NCI-H1417 treated with DMSO at 0.1 percent for 48 hours (cell line): Measurements from ENCODE around the gene BAHCC1.

Experiments used
- DNase-seq: peaks from one replicate; lab custom pipeline; 2025; lab: John Stamatoyannopoulos, UW

The BAHCC1 gene

DNA sequence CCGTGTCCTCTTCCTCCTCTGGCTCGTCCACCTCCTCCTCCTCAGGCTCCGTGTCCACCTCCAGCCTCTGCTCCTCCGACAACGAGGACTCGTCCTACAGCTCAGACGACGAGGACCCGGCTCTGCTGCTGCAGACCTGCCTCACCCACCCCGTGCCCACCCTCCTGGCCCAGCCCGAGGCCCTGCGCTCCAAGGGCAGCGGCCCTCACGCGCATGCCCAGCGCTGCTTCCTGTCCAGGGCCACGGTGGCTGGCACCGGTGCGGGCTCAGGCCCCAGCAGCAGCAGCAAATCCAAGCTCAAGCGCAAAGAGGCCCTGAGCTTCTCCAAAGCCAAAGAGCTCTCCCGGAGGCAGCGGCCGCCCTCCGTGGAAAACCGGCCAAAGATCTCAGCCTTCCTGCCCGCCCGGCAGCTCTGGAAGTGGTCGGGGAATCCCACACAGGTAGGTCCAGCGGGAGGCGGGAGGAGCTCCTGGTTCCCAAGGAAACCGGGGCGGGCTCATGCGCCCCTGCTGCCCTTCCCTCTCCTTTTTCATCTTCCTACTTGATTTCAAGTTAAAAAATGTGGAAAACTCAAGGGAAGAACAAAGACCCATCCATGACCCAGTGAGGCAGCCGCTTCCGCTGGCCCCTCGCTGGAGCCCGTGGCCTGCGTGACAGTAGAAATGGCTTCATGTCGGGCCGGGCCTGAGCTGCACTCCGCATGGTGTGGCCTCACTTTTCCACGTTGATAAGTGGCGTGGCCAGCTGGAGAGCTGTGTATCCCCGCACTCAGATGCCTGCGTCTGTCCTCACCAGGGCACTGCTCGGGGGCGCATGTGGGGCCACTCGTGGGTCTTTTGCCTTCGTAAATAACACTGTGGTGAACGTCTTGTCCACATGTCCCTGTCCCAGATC lies 66.6 kb downstream of the BAHCC1 start:
- no peak for DNase-seq

DNA sequence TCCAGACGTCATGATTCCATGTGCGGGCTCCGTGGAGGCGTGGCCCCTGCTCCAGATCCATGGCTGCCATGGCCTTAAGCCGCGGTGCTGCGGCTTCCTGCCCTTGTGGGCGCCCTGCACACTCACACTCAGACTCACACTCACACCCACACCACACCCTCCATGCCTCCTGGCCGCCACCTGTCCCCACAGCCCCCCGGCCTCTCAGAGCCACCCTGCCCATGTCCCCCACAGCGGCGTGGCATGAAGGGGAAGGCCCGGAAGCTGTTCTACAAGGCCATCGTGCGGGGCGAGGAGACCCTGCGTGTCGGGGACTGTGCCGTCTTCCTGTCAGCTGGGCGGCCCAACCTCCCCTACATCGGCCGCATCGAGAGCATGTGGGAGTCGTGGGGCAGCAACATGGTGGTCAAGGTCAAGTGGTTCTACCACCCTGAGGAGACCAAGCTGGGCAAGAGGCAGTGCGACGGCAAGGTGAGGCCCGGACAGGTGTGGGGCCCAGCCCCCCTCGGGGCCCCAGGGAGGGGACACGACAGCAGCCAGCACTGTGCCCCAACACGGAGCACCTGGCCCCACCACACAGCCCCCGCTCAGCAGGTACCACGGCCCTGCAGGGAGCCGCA lies 67.4 kb downstream of the BAHCC1 start:
- DNase-seq, result no peak

DNA sequence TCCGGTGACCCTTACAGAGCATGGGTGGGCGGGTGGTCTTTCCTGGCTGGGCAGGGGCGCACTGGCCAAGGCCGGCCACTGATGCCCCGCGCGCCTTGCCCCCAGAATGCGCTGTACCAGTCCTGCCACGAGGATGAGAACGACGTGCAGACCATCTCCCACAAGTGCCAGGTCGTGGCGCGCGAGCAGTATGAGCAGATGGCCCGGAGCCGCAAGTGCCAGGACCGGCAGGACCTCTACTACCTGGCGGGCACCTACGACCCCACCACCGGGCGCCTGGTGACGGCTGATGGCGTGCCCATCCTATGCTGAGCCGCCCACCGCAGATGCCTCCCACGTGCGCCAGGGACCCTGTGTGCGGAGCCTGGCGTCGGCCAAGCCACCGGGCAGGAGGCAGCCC lies 68.2 kb downstream of the BAHCC1 start:
- no peak for DNase-seq

DNA sequence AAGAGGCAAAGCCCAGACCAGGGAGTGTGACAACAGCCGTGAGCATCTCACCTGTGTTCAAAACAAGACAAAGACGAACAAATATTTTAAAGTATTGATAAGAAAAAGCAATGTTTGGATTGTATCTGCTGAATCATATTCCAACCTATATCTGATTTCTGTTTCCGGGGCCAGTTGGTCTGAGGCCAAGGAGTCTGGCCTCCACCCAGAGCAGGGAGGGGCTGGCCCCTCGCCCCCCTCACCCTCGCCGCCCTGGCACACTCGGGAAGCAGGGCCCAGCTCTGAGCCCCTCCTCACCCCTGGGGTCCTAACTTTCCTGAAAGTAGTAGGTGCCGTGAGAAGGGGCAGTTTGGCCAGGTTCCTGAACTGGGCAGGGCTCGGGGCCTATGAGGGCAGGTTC lies 69.3 kb downstream of the BAHCC1 start:
- no peak for DNase-seq

DNA sequence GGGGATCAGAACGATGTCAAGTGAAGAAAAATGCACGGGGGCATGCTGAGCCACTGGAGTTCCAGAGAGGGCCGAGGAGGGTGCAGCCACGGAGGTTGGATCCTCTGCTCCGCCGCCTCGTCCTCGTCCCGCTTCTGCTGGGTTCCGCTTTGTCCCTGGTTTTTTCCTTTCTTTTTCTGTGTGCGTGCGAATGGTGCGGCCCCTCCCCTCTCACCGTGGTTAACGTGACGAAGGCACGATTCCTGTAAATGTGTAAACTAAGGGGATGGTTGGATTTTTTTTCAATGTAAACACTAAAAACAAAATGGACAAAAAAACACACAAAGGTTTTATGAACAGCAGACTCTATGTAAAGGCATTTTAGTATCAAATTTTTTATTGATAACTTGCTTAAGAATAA lies 70.7 kb downstream of the BAHCC1 start:
- no peak for DNase-seq

DNA sequence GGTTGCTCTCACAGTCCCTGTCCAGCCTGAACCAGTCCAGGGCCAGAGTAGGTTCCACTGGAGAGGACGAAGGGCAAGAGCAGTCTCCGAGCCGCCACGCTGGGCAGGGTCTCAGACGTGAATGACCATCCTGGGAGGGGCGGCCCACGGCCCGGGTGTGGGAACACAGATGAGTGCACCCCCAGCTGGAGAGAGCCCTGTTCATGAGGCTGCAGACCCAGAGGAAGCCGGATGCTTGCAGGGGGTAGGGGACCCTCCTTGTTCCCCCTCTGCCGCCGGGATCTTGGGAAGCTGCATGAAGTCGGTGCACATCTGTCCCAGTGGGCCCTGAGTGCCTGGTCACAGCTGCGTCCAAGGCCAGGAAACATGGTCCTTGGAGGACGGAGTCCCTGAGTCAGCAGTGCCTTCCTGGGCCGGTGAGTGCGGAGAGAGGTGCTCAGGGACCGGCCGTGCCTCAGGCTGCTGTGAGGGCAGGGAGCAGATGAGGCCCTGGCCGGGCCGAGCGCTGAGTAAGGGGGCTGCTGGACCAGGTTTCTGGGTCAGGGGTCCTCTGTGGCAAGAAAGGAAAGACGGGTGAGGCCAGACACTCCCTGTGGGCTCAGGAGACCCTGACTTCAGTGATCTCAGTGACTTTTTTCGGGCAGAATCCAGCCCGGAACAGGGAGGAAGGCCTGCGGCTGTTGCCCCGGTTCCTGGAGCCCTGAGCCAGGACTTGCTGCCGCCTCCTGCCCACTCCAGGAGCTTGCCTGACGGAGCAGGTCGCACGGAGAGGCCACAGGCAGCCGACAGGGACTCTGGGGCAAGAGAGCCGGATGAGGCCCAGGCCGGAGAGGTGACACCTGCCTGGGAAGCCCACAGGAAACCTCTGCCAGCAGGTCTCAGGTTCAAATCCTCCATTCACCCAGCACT lies 71.6 kb downstream of the BAHCC1 start:
- DNase-seq, result no peak

DNA sequence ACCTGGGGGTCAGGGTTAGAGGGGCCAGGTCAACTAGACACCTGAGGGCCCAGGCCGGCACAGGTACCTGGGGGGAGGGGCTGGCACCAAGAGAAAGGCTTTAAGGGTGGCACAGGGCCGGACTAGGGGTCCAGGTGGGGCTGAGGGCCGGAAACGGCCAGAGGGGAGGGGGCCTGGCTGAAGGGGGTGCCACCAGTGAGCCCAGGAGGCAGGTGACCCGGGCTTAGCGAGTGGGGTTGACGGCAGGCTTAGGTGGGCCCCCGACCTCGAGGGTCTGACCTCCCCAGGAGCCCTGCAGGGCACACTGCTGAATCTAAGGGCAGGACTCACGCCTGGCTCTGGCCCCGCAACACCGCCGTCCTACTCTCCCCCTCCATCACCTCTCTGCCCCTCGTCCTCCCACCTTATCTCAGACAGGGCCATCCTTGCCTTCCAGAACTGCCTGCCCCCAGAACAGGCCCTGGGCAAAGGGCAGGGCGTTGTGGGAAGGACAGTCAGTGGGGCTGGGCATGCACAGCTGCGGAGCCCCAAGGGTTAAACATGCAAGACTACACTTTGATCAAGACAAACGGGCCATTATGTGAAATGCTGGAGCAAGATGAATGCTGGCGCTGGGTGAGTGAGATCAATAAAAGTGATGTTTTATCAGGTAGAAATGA lies 73.0 kb downstream of the BAHCC1 start:
- no peak for DNase-seq

DNA sequence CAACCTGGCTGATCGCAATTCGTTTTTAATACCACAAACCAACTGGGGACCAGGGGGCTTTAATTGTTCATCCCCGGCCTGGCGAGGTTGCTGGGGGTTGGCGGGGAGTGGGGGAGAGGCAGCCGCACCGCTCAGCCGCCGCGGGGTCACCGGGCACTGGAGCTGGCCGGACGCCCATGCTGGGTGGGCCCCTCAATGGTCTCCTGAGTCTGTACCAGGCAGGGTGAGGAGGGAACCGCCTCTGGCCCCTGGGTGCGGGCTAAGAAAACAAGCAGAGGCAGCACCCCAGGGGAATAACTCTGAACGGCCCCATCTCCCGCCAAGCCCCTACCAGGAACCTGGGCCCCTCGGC lies 73.5 kb downstream of the BAHCC1 start:
- DNase-seq, result no peak

DNA sequence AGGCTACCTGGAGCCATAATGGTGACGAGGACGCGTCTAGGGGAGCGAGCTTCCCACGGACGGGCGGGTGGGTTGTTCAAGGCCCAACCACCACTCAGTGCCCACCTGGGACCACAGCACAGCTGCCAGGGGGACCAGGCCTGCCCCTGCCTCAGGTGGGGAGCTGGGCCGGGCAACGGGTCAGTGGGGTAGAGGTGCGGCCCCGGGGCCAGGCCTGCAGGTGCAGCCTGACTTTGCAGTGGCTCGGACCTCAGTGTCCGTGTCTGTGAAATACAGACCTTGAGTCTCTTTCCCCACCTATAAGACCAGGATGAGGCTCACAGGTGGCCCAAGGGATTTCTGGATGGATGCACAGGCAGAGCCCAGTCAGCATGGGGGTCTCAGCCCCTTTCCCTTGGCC lies 74.0 kb downstream of the BAHCC1 start:
- DNase-seq, result no peak

DNA sequence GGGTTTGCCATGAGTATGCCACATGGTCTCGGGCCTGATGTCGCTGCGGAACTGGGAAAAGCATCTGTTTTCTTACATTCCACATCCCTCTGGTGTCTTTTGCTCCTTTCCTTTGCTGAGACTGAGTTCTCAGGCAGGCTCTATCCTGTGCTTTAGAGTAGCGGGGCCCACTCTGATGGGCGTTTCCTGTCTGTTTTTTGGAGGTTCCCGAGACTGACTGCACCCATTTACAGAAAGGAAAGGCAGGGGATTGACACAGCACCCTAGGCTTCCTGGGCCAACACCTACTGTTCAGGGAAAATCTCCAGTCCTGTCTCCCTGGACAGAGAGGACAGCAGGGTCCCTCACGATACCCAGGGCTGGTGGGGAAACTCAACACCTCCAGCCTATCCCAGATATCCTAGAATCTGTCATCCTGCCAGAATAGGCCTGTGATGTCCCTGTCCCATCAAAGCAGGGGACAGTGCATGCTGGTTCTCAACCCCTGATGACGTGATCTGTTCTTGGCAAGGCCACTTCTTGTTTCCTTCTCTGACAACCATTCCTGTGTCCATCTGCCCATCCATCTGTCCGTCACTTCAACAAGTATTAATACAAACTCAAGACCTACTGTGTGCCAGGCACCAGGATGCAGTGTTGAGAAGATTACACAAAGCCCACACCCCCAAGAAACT lies 75.2 kb downstream of the BAHCC1 start:
- no peak for DNase-seq

DNA sequence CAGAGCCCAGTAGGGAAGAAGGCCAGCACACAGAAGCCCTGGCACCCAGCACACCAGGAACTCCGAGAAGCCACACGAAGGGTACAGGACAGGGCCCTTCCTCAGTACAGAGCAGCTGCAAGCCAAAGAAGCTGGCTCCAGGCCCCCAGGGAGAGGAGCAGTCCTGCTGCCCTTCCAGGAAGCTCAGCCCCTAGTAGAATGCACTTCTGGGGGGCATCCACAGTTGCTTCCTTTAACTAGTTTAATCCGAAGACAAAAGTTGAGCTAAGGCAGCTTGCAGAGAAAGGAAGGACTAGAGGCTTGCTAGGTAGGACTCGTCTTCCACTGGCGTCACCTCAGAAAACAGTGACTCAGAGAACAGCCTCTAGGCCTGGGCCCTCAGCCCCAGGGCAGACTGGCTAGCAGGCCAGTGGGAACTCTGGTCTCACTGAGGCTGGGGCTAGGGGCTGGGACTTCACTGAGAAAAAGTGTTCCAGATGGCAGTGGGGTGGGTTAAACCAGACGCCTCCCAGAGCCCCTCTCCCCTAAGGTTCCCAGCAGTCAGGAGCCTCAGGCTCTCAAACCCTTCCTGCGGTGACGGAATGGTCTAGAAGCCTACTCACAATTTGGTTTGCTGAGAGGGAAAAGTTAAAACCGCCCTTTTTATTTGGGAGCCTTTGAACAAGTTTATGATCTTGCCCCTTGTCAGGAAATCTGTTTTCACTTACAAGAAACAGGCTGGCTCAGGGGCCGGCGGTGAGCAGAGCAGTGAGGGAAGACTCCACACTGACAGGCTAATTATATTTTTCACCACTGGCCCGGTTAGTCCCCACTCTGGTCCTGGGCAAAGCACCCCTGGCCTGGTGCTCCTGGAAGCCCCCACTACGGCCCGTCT lies 75.9 kb downstream of the BAHCC1 start:
- no peak for DNase-seq

DNA sequence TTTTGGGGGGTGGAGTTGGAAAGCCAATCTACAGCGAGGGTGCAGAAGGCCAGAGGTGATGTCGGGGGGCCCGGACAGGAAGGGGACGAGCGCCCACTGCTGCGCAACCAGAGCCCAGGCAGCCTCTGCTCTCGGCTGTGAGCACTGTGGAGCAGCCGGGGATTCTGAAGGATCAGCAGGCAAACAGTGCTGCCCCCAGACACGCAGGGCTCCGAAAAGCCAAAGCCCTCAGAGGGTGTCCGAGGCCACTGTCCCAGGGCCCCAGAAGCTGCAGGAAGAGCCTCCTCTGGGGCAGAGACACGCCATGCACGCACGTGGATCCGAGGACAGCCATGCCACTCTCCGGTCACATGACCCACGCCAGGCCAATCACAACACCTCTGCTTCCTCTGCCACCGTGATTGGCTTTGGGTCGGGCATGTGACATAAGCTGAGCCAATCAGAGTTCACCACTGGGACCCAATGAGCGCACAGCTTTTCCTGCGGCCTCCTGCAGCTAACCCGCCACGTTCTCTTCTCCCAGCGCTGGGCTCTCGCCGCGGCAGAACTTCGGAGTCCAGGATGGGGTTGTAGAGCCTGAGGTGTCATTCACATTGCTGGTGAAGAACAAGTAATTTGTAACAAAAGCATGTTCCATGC lies 76.7 kb downstream of the BAHCC1 start:
- DNase-seq, result no peak

DNA sequence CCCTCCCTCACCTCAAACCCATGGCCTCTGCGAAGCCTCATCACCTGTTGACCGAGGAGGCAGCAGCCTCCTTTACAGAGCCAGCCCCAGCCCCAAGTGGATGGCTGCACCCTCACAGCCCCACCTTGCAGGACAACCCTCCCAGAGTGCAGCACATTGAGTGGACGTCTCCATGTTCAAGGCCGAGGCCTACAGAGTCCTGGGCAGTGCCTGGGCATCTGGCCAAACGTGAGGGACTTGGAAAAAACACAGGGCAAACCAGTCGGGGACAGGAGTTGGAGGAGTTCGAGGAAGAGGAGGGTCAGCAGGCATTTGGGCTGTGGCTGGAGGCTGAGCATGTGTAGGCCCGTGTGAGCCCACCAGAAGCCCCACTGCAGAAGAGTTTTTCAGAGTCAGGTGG lies 77.8 kb downstream of the BAHCC1 start:
- no peak for DNase-seq

DNA sequence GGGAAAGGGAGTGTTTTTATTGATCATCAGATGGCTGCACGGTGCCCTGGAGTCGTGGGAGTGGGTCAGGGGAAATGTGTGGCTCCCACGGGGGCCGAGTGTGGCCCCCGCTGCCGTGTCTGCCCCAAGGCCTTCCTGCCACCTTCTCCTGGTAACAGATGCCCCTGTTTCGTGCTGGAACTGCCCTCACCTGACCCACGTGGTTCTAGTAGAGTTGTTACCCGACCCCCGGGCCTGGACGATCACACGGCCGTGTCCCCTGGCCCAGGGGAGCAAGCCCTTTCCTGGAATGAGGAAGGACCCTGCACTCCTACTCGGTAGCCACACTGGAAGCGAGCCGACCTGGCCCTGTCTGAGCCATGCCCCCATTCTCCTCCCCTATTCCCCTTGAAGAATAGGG lies 79.7 kb downstream of the BAHCC1 start:
- DNase-seq, result no peak

DNA sequence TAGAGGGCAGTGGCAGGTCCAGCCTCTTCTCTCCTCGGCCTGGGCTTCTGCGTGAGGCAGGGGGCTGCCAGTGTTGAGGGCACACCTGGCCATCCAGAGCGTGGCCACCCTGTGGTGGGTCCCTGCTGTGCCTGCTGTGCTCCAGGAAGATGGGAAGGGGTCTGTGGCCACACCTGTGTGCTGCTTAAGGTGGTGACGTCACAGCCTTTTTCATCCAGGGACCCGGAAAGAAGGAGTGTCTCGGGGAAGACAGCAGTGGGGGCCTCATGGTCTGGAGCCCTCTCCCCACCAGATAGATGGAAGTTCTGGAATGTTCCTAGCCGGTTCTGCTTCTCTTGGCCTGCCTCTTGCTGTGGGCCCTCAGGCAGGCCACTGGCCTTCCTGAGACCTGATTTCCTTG lies 80.8 kb downstream of the BAHCC1 start:
- no peak for DNase-seq

DNA sequence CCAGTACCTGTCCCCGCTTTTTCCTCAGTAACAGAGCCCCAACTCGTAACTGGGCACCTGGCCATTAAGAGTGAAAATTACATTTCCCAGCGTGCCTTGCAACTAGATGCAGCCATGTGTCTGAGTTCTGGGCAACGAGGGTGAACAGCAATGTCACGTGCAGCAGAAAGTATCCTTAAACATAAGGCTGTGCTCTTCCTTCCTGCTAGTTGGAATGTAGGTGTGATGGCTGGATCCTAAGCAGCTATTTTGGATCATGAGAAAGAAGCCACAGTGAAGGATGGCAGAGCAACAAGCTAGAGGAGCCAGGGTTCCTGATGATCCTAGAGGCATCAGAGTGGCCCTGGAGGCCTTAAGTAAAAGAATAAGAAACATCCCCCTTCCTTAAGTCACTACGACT lies 81.4 kb downstream of the BAHCC1 start:
- no peak for DNase-seq

DNA sequence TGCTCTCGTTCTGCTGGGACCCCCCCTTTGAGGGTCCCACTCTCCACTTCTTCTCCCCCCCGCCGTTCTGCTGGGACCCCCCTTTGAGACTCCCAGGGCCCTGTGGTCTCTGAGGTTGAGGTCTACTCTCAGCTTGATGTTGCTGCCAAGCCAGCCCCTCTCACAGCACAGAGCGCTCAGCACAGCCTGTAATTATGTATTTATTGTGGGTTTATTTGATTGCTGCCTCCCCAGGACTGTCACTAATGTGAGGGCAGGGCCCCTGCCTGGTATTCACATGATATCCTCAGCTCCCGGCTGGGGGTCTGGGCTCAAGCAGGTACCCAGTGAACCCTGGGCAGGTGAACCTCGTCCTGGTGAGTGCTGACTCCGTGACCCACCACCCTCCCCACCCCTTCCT lies 81.9 kb downstream of the BAHCC1 start:
- DNase-seq, result peak; percentile 44

DNA sequence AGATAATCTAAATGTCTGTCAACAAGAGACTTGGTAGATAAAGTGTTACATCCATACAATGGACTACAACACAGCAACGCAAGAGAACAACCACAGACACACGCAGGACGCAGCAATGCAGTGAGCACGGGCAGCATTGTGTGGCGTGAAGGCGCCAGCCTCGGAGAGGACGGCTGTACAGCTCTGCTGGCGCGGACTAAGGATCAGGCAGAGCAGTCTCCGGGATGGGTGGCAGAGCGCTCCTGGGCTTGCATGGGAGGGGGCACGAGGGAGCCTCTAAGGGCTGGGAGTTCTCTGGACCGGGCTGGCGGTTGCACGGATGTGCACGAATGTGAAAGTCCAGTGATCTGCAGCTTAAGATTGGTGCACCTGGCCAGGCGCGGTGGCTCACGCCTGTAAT lies 82.9 kb downstream of the BAHCC1 start:
- no peak for DNase-seq

DNA sequence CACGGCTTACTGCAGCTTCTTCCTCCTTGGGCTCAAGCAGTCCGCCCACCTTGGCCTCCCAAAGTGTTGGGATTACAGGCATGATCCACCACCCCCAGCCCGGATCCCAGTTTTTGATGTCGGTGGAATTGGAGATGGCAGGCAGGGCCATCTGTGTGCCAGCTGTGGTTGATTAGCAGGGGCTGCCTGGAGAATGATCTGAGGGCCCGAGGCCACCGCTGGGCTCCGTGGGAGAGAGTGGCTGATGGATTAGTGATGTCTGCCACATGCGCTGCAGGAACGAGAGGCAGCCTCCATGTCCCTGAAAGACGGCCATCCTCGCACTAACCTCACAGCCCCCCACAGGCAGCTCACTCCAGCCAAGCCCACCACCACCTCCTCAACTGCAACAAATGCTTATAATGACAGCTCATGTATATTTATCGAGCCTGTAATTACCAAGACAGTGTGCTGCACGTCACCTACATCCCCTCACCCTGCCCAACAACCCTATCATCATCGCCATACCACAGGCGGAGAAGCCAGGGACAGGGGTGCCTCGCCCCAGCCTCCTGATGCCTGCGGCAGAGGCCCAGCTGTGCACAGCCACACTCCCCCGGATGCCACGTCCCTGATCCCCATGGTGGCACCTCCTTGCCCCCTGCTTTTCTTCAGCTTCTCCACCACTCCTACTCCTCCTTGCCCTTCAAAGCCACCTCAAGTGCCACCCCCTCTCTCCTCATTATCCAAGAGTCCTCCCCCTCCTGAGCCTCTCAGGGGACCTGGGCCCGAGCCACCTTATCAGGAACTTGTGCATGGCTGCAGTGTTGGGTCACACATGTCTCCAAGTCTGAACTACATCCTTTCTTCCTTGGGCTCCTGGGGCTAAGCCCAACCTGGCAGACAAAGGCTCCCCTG lies 84.2 kb downstream of the BAHCC1 start:
- no peak for DNase-seq
